HepG2 (cell line): ENCODE measurements around the gene STX7. TPM values are rescaled to one million over a fixed set of nuclear protein-coding genes. Genes with fewer than 3 reads are reported as not detected.

Experiments
- MTA3 ChIP-seq: sonication (generic); formaldehyde crosslinking; IDR thresholded peaks from 2 replicates; pipeline ENCODE4 v1.4.0; 2020; ENCODE audit warnings: missing genetic modification reagents
- NCOA1 ChIP-seq: sonication (generic); formaldehyde crosslinking; IDR thresholded peaks from 2 replicates; pipeline ENCODE4 v1.9.0; 2021; ENCODE audit warnings: missing genetic modification reagents
- NFKBIZ ChIP-seq: IDR thresholded peaks from 2 replicates; pipeline ENCODE4 v1.6.1; 2018; ENCODE audit warnings: missing genetic modification reagents, missing compliant biosample characterization
- PAF1 ChIP-seq: IDR thresholded peaks from 2 replicates; pipeline ENCODE4 v1.6.1; 2016; ENCODE audit warnings: missing genetic modification reagents, missing compliant biosample characterization
- POLR2G ChIP-seq: fragments of 200-400 bp; formaldehyde crosslinking; IDR thresholded peaks from 2 replicates; pipeline ENCODE4 v1.6.1; 2018; ENCODE audit warnings: mild to moderate bottlenecking, low read depth, low read length, moderate library complexity
- TEAD3 ChIP-seq: optimal IDR thresholded peaks from 2 replicates; pipeline ENCODE3; 2016; ENCODE audit warnings: borderline replicate concordance
- ZHX2 ChIP-seq, 2 experiments: sonication (generic) in 1 of 2; formaldehyde crosslinking in 1 of 2; IDR thresholded peaks; 2 replicates each; pipeline versions ENCODE4 v1.6.1 to v1.9.0; 2014 to 2022; ENCODE audit warnings: antibody characterized with exemption in 1 of 2, borderline replicate concordance in 1 of 2, inconsistent platforms in 1 of 2, low read depth in 1 of 2, missing genetic modification reagents in 1 of 2
- ZNF235 ChIP-seq: sonication (generic); formaldehyde crosslinking; IDR thresholded peaks from 2 replicates; pipeline ENCODE4 v1.8.1; 2023; ENCODE audit warnings: mild to moderate bottlenecking, missing genetic modification reagents, borderline replicate concordance
- ZNF451 ChIP-seq: sonication (generic); formaldehyde crosslinking; IDR thresholded peaks from 2 replicates; pipeline ENCODE4 v1.5.0; 2020; ENCODE audit warnings: mild to moderate bottlenecking, missing genetic modification reagents
- ZNF639 ChIP-seq: conservative IDR thresholded peaks from 2 replicates; pipeline ENCODE4 v1.6.1; 2018; ENCODE audit warnings: missing genetic modification reagents
- polyA plus RNA-seq, 8 experiments: library from polyadenylated mRNA; depleted of rRNA in 3 of 8; stranded (reverse) in 7 of 8; unstranded in 1 of 8; fragments of >200 nt; fragmentation: Illumina TruSeq in 4 of 8; extraction: Trizol in 4 of 8; gene quantifications; 2 replicates each; pipeline versions ENCODE4 v1.2.1 to v1.2.3, GENCODE V29; 2011 to 2016; ENCODE audit warnings: low read depth in 4 of 8, missing spikeins in 1 of 8, mixed read lengths in 1 of 8; ENCODE audit not compliant: insufficient read depth in 1 of 8
- total RNA-seq, 5 experiments: library from RNA; depleted of rRNA; stranded (reverse); fragments of >200 nt; fragmentation: Illumina TruSeq; extraction: Trizol; gene quantifications; 2 replicates each; pipeline ENCODE4 v1.2.3, GENCODE V29; 2016; ENCODE audit warnings: low read depth in 1 of 5
- TF ChIP-seq, protein P1 (sequence below): sonication (generic); formaldehyde crosslinking; IDR thresholded peaks from one replicate; pipeline ENCODE4 v1.5.1; 2020; ENCODE audit warnings: mild to moderate bottlenecking, missing genetic modification reagents; ENCODE audit errors: not compliant biosample characterization

The STX7 gene
- total and polyA plus RNA-seq, 2 of the 13 experiments (the other 11 are each of a cell fraction or from before 2014, with no cell fraction given): 28.0 to 34.7 TPM

DNA sequence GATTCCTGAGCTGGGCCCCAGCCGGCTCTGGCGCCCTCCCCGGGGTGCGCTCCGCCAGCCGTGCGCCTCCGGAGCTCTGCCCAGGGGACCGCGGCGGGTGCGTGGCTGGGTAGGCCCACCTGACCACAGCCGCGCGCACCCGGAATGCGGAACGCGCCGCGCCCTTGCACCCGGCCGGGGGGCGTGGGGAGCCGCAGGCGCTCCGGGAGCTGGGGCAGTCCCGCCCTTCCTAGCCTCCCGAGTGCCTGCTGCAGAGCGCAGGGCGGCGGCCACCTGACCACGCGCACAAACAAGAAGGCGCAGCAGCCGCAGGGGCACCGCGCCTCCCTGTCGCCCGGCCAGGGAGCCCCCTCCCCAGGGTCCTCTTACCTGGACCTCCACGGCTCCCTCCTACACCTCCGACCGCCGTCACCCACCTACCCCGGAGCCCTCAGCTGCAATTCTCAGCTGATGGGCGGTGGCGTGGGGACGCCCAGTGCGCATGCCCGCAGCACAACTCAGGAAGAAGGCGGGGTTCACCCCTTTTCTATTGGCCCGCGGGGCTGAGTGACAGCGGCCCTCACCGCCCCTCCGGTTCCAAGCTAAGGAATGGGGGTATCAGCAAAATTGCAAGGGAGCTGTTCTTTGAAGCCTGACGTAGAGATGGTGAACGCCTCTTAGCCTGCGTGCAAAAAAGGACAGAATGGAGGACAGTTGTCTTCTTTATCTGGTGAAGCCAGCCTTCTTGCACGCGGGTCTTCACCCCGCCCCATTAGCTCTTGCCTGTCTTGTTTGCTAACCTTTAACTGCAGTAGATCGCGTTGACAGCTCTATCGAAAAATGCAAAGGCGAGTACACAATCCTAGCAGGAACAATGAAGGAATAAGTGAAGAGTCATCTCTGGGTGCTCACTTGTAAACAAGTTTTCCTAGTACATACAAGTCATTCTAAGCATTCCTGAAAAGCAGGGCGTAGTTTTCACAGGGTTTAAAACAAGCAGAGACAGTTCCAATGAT lies at the start of gene STX7 (continued):
- peak; percentile 94 for TF ChIP-seq POLR2G
- peak; percentile 89 for TF ChIP-seq TEAD3 (CRISPR knock-in tag)
- TF ChIP-seq ZNF235 (CRISPR knock-in tag): peak; percentile 96; the same call in 1 of the 2 replicates
- no peak; the same call in 1 of the 2 replicates for TF ChIP-seq MTA3 (CRISPR knock-in tag)
- no peak for TF ChIP-seq ZNF639 (CRISPR knock-in tag)
- TF ChIP-seq ZNF451 (CRISPR knock-in tag): peak; percentile 70; the same call in 1 of the 2 replicates
- TF ChIP-seq NCOA1 (CRISPR knock-in tag): peak; percentile 75; the same call in 1 of the 2 replicates
- no peak; the same call in 1 of the 2 replicates for TF ChIP-seq NFKBIZ (CRISPR knock-in tag)
- TF ChIP-seq, protein P1, sequence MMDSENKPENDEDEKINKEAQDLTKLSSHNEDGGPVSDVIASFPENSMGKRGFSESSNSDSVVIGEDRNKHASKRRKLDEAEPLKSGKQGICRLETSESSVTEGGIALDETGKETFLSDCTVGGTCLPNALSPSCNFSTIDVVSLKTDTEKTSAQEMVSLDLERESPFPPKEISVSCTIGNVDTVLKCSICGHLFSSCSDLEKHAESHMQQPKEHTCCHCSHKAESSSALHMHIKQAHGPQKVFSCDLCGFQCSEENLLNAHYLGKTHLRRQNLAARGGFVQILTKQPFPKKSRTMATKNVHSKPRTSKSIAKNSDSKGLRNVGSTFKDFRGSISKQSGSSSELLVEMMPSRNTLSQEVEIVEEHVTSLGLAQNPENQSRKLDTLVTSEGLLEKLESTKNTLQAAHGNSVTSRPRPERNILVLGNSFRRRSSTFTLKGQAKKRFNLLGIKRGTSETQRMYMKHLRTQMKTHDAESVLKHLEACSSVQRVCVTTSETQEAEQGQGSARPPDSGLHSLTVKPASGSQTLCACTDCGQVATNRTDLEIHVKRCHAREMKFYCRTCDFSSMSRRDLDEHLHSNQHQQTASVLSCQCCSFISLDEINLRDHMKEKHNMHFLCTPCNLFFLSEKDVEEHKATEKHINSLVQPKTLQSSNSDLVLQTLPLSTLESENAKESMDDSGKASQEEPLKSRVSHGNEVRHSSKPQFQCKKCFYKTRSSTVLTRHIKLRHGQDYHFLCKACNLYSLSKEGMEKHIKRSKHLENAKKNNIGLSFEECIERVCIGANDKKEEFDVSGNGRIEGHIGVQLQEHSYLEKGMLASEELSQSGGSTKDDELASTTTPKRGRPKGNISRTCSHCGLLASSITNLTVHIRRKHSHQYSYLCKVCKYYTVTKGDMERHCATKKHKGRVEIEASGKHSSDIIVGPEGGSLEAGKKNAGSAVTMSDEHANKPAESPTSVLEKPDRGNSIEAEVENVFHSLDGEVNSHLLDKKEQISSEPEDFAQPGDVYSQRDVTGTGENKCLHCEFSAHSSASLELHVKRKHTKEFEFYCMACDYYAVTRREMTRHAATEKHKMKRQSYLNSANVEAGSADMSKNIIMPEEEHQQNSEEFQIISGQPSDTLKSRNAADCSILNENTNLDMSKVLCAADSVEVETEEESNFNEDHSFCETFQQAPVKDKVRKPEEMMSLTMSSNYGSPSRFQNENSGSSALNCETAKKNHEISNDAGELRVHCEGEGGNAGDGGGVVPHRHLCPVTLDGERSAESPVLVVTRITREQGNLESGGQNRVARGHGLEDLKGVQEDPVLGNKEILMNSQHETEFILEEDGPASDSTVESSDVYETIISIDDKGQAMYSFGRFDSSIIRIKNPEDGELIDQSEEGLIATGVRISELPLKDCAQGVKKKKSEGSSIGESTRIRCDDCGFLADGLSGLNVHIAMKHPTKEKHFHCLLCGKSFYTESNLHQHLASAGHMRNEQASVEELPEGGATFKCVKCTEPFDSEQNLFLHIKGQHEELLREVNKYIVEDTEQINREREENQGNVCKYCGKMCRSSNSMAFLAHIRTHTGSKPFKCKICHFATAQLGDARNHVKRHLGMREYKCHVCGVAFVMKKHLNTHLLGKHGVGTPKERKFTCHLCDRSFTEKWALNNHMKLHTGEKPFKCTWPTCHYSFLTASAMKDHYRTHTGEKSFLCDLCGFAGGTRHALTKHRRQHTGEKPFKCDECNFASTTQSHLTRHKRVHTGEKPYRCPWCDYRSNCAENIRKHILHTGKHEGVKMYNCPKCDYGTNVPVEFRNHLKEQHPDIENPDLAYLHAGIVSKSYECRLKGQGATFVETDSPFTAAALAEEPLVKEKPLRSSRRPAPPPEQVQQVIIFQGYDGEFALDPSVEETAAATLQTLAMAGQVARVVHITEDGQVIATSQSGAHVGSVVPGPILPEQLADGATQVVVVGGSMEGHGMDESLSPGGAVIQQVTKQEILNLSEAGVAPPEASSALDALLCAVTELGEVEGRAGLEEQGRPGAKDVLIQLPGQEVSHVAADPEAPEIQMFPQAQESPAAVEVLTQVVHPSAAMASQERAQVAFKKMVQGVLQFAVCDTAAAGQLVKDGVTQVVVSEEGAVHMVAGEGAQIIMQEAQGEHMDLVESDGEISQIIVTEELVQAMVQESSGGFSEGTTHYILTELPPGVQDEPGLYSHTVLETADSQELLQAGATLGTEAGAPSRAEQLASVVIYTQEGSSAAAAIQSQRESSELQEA (CRISPR knock-in tag): peak; percentile 78
- no peak for TF ChIP-seq PAF1
- TF ChIP-seq ZHX2 (IDR thresholded peaks at IDR 0.05; ENCODE audit: low read depth): no peak
- no peak for TF ChIP-seq ZHX2 (CRISPR knock-in tag; IDR thresholded peaks at IDR 0.05; ENCODE audit: borderline replicate concordance)
